ENCODE data around the gene CADM2.

- no peak for TF ChIP-seq CTCF (IDR thresholded peaks at IDR 0.05; ENCODE audit: low read length)
- TF ChIP-seq EZH2 (IDR thresholded peaks at IDR 0.05; ENCODE audit: borderline replicate concordance, low read length): no peak
Observed at GRCh38 chr3:85867072-85867471, 908.3 kb downstream of the CADM2 start.
